ENCODE measurements around the gene SUGCT.

The SUGCT gene

GRCh38 chr7:40457776-40458480 lies 323.1 kb downstream of the SUGCT start:
- no peak for DNase-seq (ENCODE audit: low read depth in 3 of 3, low spot score in 1 of 3)

GRCh38 chr7:40463446-40463845 lies 328.6 kb downstream of the SUGCT start:
- DNase-seq (ENCODE audit: low read depth in 3 of 3, low spot score in 1 of 3): no peak

- DNase-seq (ENCODE audit: low read depth in 3 of 3, low spot score in 1 of 3): no peak
These were observed 334.4 kb downstream of the SUGCT start for GRCh38 chr7:40468891-40469864.

- no peak for DNase-seq (ENCODE audit: low read depth in 3 of 3, low spot score in 1 of 3)
These were observed 335.3 kb downstream of the SUGCT start for GRCh38 chr7:40470091-40470592.

GRCh38 chr7:40470817-40471216 lies 336.0 kb downstream of the SUGCT start:
- DNase-seq (ENCODE audit: low read depth in 3 of 3, low spot score in 1 of 3): no peak

GRCh38 chr7:40471891-40472290 lies 337.1 kb downstream of the SUGCT start:
- no peak for DNase-seq (ENCODE audit: low read depth in 3 of 3, low spot score in 1 of 3)

GRCh38 chr7:40474790-40475680 lies 340.2 kb downstream of the SUGCT start:
- DNase-seq (ENCODE audit: low read depth in 3 of 3, low spot score in 1 of 3): no peak

GRCh38 chr7:40475681-40475982 lies 340.8 kb downstream of the SUGCT start:
- no peak for DNase-seq (ENCODE audit: low read depth in 3 of 3, low spot score in 1 of 3)

- no peak for DNase-seq (ENCODE audit: low read depth in 3 of 3, low spot score in 1 of 3)
These were observed 342.3 kb downstream of the SUGCT start for GRCh38 chr7:40477094-40477493.

- DNase-seq (ENCODE audit: low read depth in 3 of 3, low spot score in 1 of 3): no peak
These were observed 348.0 kb downstream of the SUGCT start for GRCh38 chr7:40482845-40483244.

GRCh38 chr7:40483630-40484029 lies 348.8 kb downstream of the SUGCT start:
- no peak for DNase-seq (ENCODE audit: low read depth in 3 of 3, low spot score in 1 of 3)

- DNase-seq (ENCODE audit: low read depth in 3 of 3, low spot score in 1 of 3): no peak
These were observed 355.2 kb downstream of the SUGCT start for GRCh38 chr7:40489844-40490602.

- DNase-seq (ENCODE audit: low read depth in 3 of 3, low spot score in 1 of 3): no peak
These were observed 355.8 kb downstream of the SUGCT start for GRCh38 chr7:40490603-40490924.

- no peak for DNase-seq (ENCODE audit: low read depth in 3 of 3, low spot score in 1 of 3)
These were observed 358.1 kb downstream of the SUGCT start for GRCh38 chr7:40492946-40493345.

- no peak for DNase-seq (ENCODE audit: low read depth in 3 of 3, low spot score in 1 of 3)
These were observed 358.8 kb downstream of the SUGCT start for GRCh38 chr7:40493609-40494051.

GRCh38 chr7:40498924-40499510 lies 364.2 kb downstream of the SUGCT start:
- DNase-seq (ENCODE audit: low read depth in 3 of 3, low spot score in 1 of 3): no peak

- no peak for DNase-seq (ENCODE audit: low read depth in 3 of 3, low spot score in 1 of 3)
These were observed 364.9 kb downstream of the SUGCT start for GRCh38 chr7:40499718-40500117.

GRCh38 chr7:40500219-40500618 lies 365.4 kb downstream of the SUGCT start:
- no peak for DNase-seq (ENCODE audit: low read depth in 3 of 3, low spot score in 1 of 3)

- no peak for DNase-seq (ENCODE audit: low read depth in 3 of 3, low spot score in 1 of 3)
These were observed 367.6 kb downstream of the SUGCT start for GRCh38 chr7:40502359-40502758.

- DNase-seq (ENCODE audit: low read depth in 3 of 3, low spot score in 1 of 3): no peak
These were observed 371.4 kb downstream of the SUGCT start for GRCh38 chr7:40506158-40506557.
